AG08396 (cell line): ENCODE measurements around the gene FARP2.

ENCODE experiments used
- DNase-seq: peaks from one replicate; pipeline ENCODE4 v3.0.0; 2012; ENCODE audit warnings: low spot score, mixed read lengths

FARP2 gene

DNA sequence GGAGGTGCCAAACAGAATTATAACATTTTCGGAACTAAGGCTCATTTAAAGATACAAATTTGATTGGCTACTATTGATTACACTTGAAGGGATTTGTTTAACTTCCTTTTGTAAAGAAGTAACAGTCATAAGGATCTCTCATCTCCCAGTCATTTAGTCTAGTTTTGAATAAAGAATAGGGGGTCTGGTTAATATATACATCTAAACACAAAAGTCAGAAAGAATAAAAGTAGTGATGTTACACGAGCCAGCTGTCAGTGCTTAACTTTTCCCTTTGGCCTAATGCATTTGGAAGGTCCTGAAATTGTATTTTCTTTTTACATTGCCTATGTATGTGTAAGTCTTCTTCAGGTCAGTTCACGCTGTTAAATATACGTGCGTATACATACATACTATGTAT lies 32.3 kb upstream of the FARP2 start:
- DNase-seq, result no peak

DNA sequence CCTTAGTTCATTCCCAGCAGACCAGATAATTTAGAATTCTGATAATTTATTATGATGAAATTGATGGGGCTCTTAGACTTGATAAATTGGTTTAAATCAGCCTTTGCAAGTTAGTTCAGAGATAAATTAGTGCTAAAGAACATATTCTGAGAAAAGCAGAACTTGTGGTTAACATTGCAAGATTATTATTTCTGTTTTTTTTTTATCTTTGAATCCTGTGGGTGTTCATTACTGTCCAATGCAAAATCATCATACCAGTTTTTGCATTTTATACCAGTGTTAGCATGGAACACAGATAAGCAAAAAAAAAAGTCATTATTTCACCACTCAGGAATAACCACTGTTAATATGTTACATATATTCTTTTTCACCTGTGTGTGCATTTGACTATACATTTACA lies 31.3 kb upstream of the FARP2 start:
- no peak for DNase-seq

DNA sequence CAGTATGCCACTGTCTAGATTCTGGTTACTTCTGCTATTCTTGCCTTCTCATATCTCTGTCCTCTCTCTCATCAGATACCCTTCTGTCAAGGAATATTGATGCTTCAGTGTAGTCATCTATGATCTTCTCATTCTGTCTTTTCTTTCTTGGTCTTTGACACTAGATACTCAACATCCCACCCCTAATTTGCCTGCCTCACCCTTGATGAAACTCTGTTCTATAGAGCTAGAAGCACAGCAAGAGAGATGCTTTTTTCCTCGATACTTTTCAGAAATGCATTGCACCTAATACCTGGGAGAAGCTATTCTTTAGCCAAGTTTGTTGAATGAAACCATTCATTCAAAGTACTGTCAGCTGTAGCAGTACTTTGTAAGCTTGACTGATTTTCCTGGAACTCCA lies 30.8 kb upstream of the FARP2 start:
- DNase-seq, result no peak

DNA sequence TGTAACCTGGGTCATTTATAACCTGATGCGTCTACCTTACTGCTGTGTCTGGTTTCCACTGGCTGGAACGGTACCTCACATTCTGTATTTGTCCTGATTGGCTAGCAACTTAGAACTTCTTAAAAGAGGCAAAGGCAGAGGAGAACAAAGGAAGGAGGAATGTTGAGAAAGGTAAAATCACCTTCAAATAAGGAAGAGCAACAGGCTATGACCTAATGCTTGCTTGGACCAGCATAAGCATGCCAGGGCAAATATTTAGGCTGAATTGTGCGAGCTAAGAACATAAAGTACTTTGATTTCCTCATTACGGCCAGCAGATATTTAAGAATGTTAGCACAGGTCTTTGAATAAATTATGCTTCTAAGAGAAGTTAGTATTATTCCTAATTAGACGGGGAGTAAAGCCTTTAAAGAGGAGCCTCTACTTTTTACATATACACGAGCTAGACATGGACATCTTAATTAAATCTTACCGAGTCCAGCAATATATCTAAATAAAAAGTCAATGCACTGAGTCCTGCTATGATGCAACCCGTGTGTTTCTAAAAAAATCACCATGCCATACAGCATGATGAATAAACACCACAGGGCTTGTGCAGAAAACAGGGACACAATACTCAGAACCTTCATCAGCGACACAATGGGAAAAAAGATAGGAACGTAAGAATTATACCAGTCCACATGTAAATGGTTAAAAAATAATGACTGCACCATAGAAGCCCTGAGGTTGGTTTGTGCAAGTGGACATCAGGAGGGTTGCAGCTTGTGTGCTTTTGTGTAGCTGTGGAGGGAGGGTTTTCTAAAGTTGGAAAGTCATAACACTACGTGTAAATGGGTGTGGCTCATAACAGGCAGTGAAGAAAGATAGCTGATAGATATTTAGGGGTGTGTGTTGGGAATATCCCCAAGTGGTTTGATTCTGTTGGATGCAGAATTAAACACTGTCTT lies 26.1 kb upstream of the FARP2 start:
- DNase-seq, result no peak

DNA sequence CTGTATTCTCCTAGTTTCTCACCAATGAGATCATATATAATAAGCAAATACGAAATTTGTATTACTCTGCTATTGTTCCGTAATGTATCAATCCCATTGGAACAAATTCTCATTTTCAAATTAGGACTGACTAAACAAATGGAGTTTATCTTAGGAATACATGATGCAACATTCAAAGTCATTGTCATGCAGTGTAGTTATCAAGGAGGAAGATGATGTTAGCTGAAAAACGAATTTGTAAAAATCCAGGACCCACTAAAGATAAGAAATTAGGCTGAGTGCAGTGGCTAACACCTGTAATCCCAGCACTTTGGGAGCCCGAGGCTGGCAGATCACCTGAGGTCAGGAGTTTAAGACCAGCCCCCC lies 25.5 kb upstream of the FARP2 start:
- no peak for DNase-seq

- DNase-seq, result no peak
Measured at GRCh38 chr2:241334813-241335212, 21.3 kb upstream of the FARP2 start.

DNA sequence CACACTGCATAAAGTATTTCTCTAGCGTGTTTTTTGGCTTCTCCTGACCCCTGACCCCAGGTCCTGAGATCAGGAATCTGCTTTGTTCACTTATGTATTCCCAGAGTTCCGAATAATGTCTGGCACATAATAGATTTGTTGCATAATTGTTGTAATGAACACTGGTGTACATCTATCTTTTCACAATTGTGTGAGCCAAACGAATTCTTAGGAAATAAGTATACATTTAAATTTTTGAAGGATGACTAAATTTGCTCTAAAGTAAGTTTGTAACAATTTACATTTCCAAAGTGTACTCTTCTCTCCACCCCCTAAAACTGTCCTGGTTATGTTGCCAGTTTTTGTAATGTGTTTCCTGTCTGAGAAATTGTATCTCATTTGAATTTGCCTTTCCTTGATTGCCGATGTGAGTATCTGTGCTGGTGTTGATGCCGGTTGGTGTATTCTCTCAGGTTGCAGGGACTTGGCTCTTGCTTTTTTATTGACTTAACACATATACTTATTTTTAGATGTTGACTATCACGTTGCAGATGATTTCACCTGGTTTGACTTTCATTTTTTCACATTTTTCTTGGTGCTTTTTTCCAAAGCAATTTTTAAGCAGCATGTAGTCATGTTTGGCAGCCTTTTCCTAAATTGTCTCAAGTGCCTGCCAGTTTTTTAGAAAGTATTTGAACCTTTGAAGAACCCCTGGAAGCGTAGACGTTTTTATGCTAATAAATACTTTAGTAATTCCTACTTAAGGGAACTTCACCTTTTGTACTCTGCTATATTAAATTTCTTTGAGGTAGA lies 16.1 kb upstream of the FARP2 start:
- DNase-seq, result no peak

DNA sequence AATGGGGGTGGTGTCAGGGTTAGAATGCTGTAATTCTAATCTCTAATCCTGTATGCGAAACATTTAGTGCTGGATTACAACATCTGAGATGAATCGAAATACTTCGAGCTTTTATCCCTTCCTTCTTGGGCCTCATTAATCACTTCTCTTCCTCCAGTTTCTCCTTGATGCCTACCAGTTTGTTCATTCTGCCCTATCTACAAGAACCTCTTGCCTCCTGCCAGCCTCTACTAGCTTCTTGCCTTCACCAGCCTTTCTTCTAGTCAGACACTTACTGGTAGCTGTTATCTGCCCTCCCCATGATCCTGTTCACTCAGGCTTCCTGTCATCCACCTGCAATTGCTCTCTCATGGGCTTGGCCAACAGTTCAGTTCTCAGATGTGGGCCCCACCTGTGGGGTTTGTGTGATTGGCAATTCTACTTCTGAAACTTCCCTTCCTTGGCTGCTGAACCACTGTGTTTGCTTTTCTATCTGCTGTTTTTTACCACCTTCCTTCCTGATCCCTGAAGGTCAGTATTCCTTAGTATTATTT lies 15.4 kb upstream of the FARP2 start:
- DNase-seq, result no peak

DNA sequence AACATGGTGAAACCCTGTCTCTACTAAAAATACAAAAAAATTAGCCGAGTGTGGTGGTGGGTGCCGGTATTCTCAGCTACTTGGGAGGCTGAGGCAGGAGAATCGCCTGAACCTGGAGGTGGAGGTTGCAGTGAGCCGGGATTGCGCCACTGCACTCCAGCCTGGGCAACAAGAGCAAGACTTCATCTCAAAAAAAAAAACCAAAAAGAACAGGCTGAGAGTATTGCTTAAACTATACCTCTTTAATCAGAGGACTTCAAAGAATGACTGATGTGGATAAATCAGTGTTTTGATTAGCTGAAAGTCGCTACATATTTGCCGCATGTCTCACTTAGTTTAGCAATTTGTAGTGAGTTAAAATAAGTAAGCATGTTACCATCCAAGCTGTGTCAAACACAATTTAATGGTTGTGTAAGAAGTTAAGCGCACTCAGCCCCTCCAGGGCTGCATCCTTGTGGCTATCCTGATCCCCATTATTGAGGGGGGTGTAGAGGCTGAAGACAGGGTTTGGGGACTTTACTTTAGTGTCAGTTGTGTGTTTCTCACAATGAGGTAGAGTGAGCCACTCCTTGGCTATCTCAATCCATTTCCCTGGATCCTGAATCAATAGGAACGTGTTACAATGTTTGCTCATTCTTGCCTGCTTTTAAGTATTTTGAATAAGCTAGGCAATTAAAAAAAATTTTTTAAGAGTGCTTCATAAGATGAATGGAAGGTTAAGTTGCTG lies 11.0 kb upstream of the FARP2 start:
- no peak for DNase-seq

DNA sequence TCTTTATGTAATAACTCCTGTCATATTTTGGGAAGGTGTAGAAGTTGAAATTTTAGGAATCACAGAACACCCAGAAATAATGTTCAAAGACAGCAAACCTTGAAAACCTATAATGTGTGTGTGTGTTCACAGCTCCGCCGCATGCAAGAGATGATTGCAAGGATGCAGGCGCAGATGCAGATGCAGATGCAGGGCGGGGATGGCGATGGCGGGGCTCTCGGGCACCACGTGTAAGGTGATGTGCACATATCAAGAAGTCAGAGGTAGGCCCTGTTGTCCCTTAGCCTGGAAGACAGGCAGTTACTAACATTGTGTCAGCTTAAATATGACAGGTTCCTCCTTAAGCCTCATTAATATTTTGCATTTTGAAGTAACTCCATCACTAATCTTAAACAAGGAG lies 6.1 kb upstream of the FARP2 start:
- DNase-seq, result no peak

GRCh38 chr2:241350530-241350877 lies 5.6 kb upstream of the FARP2 start:
- no peak for DNase-seq

- no peak for DNase-seq
Measured at GRCh38 chr2:241350878-241351639, 5.0 kb upstream of the FARP2 start.

DNA sequence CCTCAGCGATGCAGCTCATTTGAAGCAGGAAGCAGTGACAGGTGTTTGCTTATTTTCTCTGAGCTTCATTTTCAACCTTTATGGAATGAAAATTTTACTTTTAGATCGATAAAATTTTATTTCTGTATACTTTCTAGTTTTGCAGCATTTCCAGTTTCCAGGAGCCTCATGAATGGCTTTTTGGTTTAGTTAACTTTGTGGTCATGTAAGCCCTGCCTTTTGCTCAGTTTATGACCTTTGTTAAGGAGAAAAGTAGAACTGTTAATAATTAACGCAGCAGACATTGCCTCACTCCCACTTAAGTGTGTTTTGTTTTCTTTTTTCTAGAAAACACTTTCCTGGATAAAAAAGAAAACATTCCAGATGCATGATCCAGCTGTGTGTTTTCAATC lies 4.4 kb upstream of the FARP2 start:
- no peak for DNase-seq

GRCh38 chr2:241352227-241352626 lies 3.9 kb upstream of the FARP2 start:
- DNase-seq, result no peak

GRCh38 chr2:241354668-241355658 lies 1.1 kb upstream of the FARP2 start:
- peak; percentile 39 for DNase-seq

- DNase-seq, result no peak
Measured at GRCh38 chr2:241356871-241357260, 781 bp downstream of the FARP2 start.

GRCh38 chr2:241357531-241357930 lies 1.4 kb downstream of the FARP2 start:
- DNase-seq, result no peak

DNA sequence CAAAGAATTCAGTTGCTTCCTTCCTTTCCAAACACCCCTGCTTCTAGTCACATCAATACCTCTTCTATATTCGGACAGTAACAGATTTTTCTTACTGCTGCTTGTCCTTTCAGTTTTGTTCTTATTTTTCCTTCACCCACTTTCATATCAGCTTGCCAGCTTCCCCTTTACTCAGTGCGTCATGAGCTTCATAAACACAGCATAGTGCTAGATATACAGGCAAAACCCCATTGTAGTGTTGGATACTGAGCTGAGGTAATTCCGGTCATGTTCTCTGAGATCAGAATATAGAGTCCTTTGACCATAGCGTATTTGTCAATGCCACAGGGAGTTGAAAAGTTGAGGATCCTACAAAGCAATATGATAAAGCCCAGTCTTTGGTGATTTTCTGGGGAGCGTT lies 2.4 kb downstream of the FARP2 start:
- no peak for DNase-seq

- DNase-seq, result no peak
Measured at GRCh38 chr2:241359481-241360045, 3.5 kb downstream of the FARP2 start.

- DNase-seq, result no peak
Measured at GRCh38 chr2:241363426-241363825, 7.3 kb downstream of the FARP2 start.
